ENCODE measurements around the gene MOG.
"Not testable (repeated sequence)": the region's sequence is repeated elsewhere in the genome, so short reads cannot be mapped to it uniquely, and the experiment has no call there.

The MOG gene

GRCh38 chr6:29641430-29642148, 15.3 kb upstream of the MOG start:
- DNase-seq: no peak

GRCh38 chr6:29647927-29648642, 8.8 kb upstream of the MOG start:
- DNase-seq: no peak

- DNase-seq: peak; percentile 94 to 98
These were observed 6.9 kb upstream of the MOG start for GRCh38 chr6:29649701-29650673.

- no peak for DNase-seq
These were observed 5.3 kb upstream of the MOG start for GRCh38 chr6:29651413-29652197.

- no peak for DNase-seq
These were observed 4.7 kb upstream of the MOG start for GRCh38 chr6:29652198-29652584.

- DNase-seq: peak; percentile 4 to 62
These were observed 3.3 kb upstream of the MOG start for GRCh38 chr6:29653452-29654038.

- DNase-seq: no peak
These were observed 1.2 kb upstream of the MOG start for GRCh38 chr6:29655658-29656057.

GRCh38 chr6:29656157-29656556, 735 bp upstream of the MOG start:
- no peak for DNase-seq

GRCh38 chr6:29661071-29661470, 4.2 kb downstream of the MOG start:
- DNase-seq: no peak

GRCh38 chr6:29661502-29662141, 4.7 kb downstream of the MOG start:
- not testable (repeated sequence) for DNase-seq

GRCh38 chr6:29663300-29664042, 6.6 kb downstream of the MOG start:
- DNase-seq: no peak

- DNase-seq: no peak
These were observed 9.3 kb downstream of the MOG start for GRCh38 chr6:29665942-29666825.

- no peak for DNase-seq
These were observed 9.9 kb downstream of the MOG start for GRCh38 chr6:29666826-29667130.

- DNase-seq: no peak
These were observed 10.3 kb downstream of the MOG start for GRCh38 chr6:29667158-29667557.

- no peak for DNase-seq
These were observed 14.1 kb downstream of the MOG start for GRCh38 chr6:29671026-29671425.

GRCh38 chr6:29672116-29672515, 15.2 kb downstream of the MOG start:
- DNase-seq: not testable (repeated sequence)

- no peak for DNase-seq
These were observed 16.3 kb downstream of the MOG start for GRCh38 chr6:29673161-29673560.

- DNase-seq: no peak
These were observed 17.1 kb downstream of the MOG start for GRCh38 chr6:29674008-29674407.

- no peak for DNase-seq
These were observed 18.7 kb downstream of the MOG start for GRCh38 chr6:29675561-29675960.
